ENCODE data around the gene AZIN2. TPM values are rescaled to one million over a fixed set of nuclear protein-coding genes. Genes with fewer than 3 reads are reported as not detected.

The AZIN2 gene
- total and polyA plus RNA-seq, 2 of the 13 experiments (the other 11 are each of a cell fraction or from before 2014, with no cell fraction given) = 1.7 to 3.5 TPM

- TF ChIP-seq ZNF484 (CRISPR knock-in tag; IDR thresholded peaks at IDR 0.05; ENCODE audit: borderline replicate concordance, low read depth) (no peak), ZNF562 (CRISPR knock-in tag; IDR thresholded peaks at IDR 0.05; ENCODE audit: borderline replicate concordance) (no peak), ZNF354B (CRISPR knock-in tag; IDR thresholded peaks at IDR 0.05) (no peak), RBM39 (IDR thresholded peaks at IDR 0.05; ENCODE audit: low read depth, low read length, poor library complexity, severe bottlenecking) (no peak), TMF1 (CRISPR knock-in tag; IDR thresholded peaks at IDR 0.05; ENCODE audit: low read depth) (no peak), SALL1 (CRISPR knock-in tag; IDR thresholded peaks at IDR 0.05) (peak; percentile 96), ZNF75D (CRISPR knock-in tag; IDR thresholded peaks at IDR 0.05; ENCODE audit: borderline replicate concordance) (no peak), EEA1 (CRISPR knock-in tag; IDR thresholded peaks at IDR 0.05; ENCODE audit: borderline replicate concordance) (no peak), HNRNPH1 (optimal IDR thresholded peaks at IDR 0.05; ENCODE audit: low read depth, low read length) (no peak), CBX1 (IDR thresholded peaks at IDR 0.05; ENCODE audit: low read depth) (peak; percentile 96), SP140L (CRISPR knock-in tag; IDR thresholded peaks at IDR 0.05; ENCODE audit: borderline replicate concordance) (no peak), ZNF564 (CRISPR knock-in tag; IDR thresholded peaks at IDR 0.05) (no peak), E2F2 (CRISPR knock-in tag; IDR thresholded peaks at IDR 0.05; ENCODE audit: borderline replicate concordance) (peak; percentile 34), MAF1 (CRISPR knock-in tag; IDR thresholded peaks at IDR 0.05; ENCODE audit: borderline replicate concordance) (peak; percentile 76), TCF7L2 (IDR thresholded peaks at IDR 0.05; ENCODE audit: low read depth, low read length) (no peak), FOXA3 (CRISPR knock-in tag; IDR thresholded peaks at IDR 0.05) (peak; percentile 74), RXRA (CRISPR knock-in tag; IDR thresholded peaks at IDR 0.05) (peak; percentile 99), MBNL3 (CRISPR knock-in tag; conservative IDR thresholded peaks at IDR 0.05) (no peak), ZBTB40 (IDR thresholded peaks at IDR 0.05) (peak; percentile 82), ZBTB40 (CRISPR knock-in tag; IDR thresholded peaks at IDR 0.05) (peak; percentile 78; the same call in 1 of the 2 replicates), ZNF570 (CRISPR knock-in tag; IDR thresholded peaks at IDR 0.05; ENCODE audit: borderline replicate concordance) (no peak)
These were observed 46.3 kb downstream of the AZIN2 start (continued) for GRCh38 chr1:33127001-33127823.

Measured in HepG2 (cell line).